Peyer's patch (tissue), 4 donors: ENCODE measurements around the gene RBM18. TPM values are rescaled to one million over a fixed set of nuclear protein-coding genes. Genes with fewer than 3 reads are reported as not detected.

Experiments used
- DNase-seq, 3 donors: peaks; one replicate each; pipeline ENCODE4 v3.0.0-alpha.2; 2017 to 2019
- H3K27ac ChIP-seq, 4 donors: fragments of 200-600 bp; sonication (generic); one replicate each; pipeline ENCODE4 v1.5.1; 2016 to 2019
- H3K27me3 ChIP-seq, 2 donors: fragments of 200-600 bp; sonication (generic); one replicate each; pipeline ENCODE4 v1.5.1; 2019
- H3K36me3 ChIP-seq, 3 donors: fragments of 200-600 bp; sonication (generic); one replicate each; pipeline ENCODE4 v1.5.1; 2016 to 2019
- H3K4me1 ChIP-seq, 4 donors: fragments of 200-600 bp; sonication (generic); one replicate each; pipeline ENCODE4 v1.5.1; 2016 to 2019
- H3K4me3 ChIP-seq, 4 donors: fragments of 200-600 bp; sonication (generic); 1 replicate in 3 of 4; 2 replicates in 1 of 4; pipeline ENCODE4 v1.5.1; 2016 to 2019; ENCODE audit warnings: mild to moderate bottlenecking in 1 of 4
- H3K9me3 ChIP-seq, 4 donors: fragments of 200-600 bp; sonication (generic); one replicate each; pipeline ENCODE4 v1.5.1; 2016 to 2019; ENCODE audit warnings: mild to moderate bottlenecking in 1 of 4
- CTCF ChIP-seq, 6 experiments: fragments of 450-650 bp in 4 of 6; fragments of 200-600 bp in 2 of 6; sonication (generic) in 1 of 6; IDR thresholded peaks; one replicate each; pipeline ENCODE4 v1.5.1; 2017 to 2019; ENCODE audit warnings: antibody characterized with exemption in 6 of 6, mild to moderate bottlenecking in 3 of 6, moderate library complexity in 1 of 6
- POLR2A ChIP-seq, 2 donors: fragments of 450-650 bp; IDR thresholded peaks; one replicate each; pipeline ENCODE4 v1.5.1; 2017; ENCODE audit warnings: antibody characterized with exemption in 2 of 2, mild to moderate bottlenecking in 2 of 2, moderate library complexity in 2 of 2
- total RNA-seq, 4 donors: library from RNA; depleted of rRNA; stranded (reverse); fragments of >200 nt; gene quantifications; one replicate each; pipeline ENCODE4 v1.1.0, GENCODE V29; 2016

RBM18 gene
- total RNA-seq, 4 donors from 2014 or later = 4.5 to 37.1 (median 7.5) TPM

GRCh38 chr9:122246666-122247065 lies 18.0 kb downstream of the RBM18 start:
- peaks cover 0 to 92% (median 0%) of the 10 kb centered on the region in 3 donors for H3K36me3 ChIP-seq
- no peak for DNase-seq
- TF ChIP-seq POLR2A (IDR thresholded peaks at IDR 0.05) (no peak), CTCF (IDR thresholded peaks at IDR 0.05) (no peak)
- H3K4me1 ChIP-seq = no peaks in the 10 kb centered on the region
- no peak overlapping the region for H3K4me3 ChIP-seq
- H3K27ac ChIP-seq = no peak overlapping the region
- no peaks in the 10 kb centered on the region for H3K9me3 ChIP-seq
- H3K27me3 ChIP-seq = no peaks in the 10 kb centered on the region

- Histone ChIP-seq H3K9me3 (no peaks in the 10 kb centered on the region), H3K36me3 (peaks cover 0 to 89% (median 0%) of the 10 kb centered on the region in 3 donors)
- DNase-seq = no peak
Measured at GRCh38 chr9:122244349-122244748, 20.3 kb downstream of the RBM18 start.

GRCh38 chr9:122239722-122240121 lies 24.9 kb downstream of the RBM18 start:
- peaks cover 0 to 63% (median 0%) of the 10 kb centered on the region in 3 donors for H3K36me3 ChIP-seq
- H3K9me3 ChIP-seq = no peaks in the 10 kb centered on the region
- H3K27me3 ChIP-seq = no peaks in the 10 kb centered on the region
- DNase-seq = no peak
- no peak overlapping the region for H3K27ac ChIP-seq
- H3K4me1 ChIP-seq = no peaks in the 10 kb centered on the region
- no peak for TF ChIP-seq CTCF (IDR thresholded peaks at IDR 0.05)
- no peak overlapping the region for H3K4me3 ChIP-seq

More at GRCh38 chr9:122244349-122244748, 20.3 kb downstream of the RBM18 start:
- Histone ChIP-seq H3K27ac (no peak overlapping the region), H3K4me1 (no peaks in the 10 kb centered on the region), H3K27me3 (no peaks in the 10 kb centered on the region), H3K4me3 (no peak overlapping the region)
- TF ChIP-seq POLR2A (IDR thresholded peaks at IDR 0.05) (no peak), CTCF (IDR thresholded peaks at IDR 0.05) (no peak)

GRCh38 chr9:122236681-122237080 lies 28.0 kb downstream of the RBM18 start:
- H3K36me3 ChIP-seq = peaks cover 0 to 32% (median 0%) of the 10 kb centered on the region in 3 donors
- DNase-seq = no peak
- no peak overlapping the region for H3K27ac ChIP-seq
- no peaks in the 10 kb centered on the region for H3K27me3 ChIP-seq
- no peaks in the 10 kb centered on the region for H3K9me3 ChIP-seq
- TF ChIP-seq POLR2A (IDR thresholded peaks at IDR 0.05) (no peak), CTCF (IDR thresholded peaks at IDR 0.05) (no peak)
- H3K4me1 ChIP-seq = no peaks in the 10 kb centered on the region
- no peak overlapping the region for H3K4me3 ChIP-seq

GRCh38 chr9:122234022-122234748 lies 30.5 kb downstream of the RBM18 start:
- no peak for DNase-seq
- peaks cover 0 to 9% of the 10 kb centered on the region in 2 donors for H3K27me3 ChIP-seq
- no peak overlapping the region for H3K27ac ChIP-seq
- TF ChIP-seq POLR2A (IDR thresholded peaks at IDR 0.05) = no peak
- no peak for TF ChIP-seq CTCF (IDR thresholded peaks at IDR 0.05)
- H3K4me3 ChIP-seq = no peak overlapping the region
- H3K36me3 ChIP-seq = peaks cover 0 to 11% (median 0%) of the 10 kb centered on the region in 3 donors
- H3K4me1 ChIP-seq = no peaks in the 10 kb centered on the region
- H3K9me3 ChIP-seq = no peaks in the 10 kb centered on the region
